Heart right ventricle (tissue), 16 donors: ENCODE data around the gene PPP1R14C. TPM values are rescaled to one million over a fixed set of nuclear protein-coding genes. Genes with fewer than 3 reads are reported as not detected.

Experiments
- ATAC-seq, 8 donors: fragments of 200-7000 bp; cut with Tn5 transposase; one replicate each; pipeline ENCODE4 v1.9.1; 2020; ENCODE audit warnings: mild to moderate bottlenecking in 8 of 8, moderate library complexity in 8 of 8, moderate number of reproducible peaks in 1 of 8
- DNase-seq, 2 donors: peaks; one replicate each; pipeline ENCODE4 v3.0.0-alpha.2; 2020
- H3K27ac ChIP-seq, 10 donors: fragments of 200-600 bp; sonication (generic) in 2 of 10; one replicate each; pipeline versions ENCODE4 v1.5.0 to v1.8.0; 2020 to 2022; ENCODE audit warnings: mild to moderate bottlenecking in 3 of 10
- H3K27me3 ChIP-seq, 7 donors: fragments of 200-600 bp; one replicate each; pipeline ENCODE4 v1.8.0; 2021 to 2022; ENCODE audit warnings: mild to moderate bottlenecking in 2 of 7
- H3K36me3 ChIP-seq, 9 donors: fragments of 200-600 bp; sonication (generic) in 1 of 9; one replicate each; pipeline versions ENCODE4 v1.5.0 to v1.8.0; 2020 to 2022; ENCODE audit warnings: mild to moderate bottlenecking in 2 of 9
- H3K4me1 ChIP-seq, 9 donors: fragments of 200-600 bp; sonication (generic) in 1 of 9; one replicate each; pipeline versions ENCODE4 v1.5.0 to v1.8.0; 2020 to 2022; ENCODE audit warnings: mild to moderate bottlenecking in 4 of 9
- H3K4me3 ChIP-seq, 10 donors: fragments of 200-600 bp; sonication (generic) in 2 of 10; one replicate each; pipeline versions ENCODE4 v1.5.0 to v1.8.0; 2020 to 2022; ENCODE audit warnings: mild to moderate bottlenecking in 7 of 10, moderate library complexity in 2 of 10
- H3K9me3 ChIP-seq, 11 donors: fragments of 200-600 bp in 10 of 11; sonication (generic) in 2 of 11; one replicate each; pipeline versions ENCODE4 v1.5.0 to v1.8.0; 2013 to 2022; ENCODE audit warnings: mild to moderate bottlenecking in 2 of 11, control low read depth in 1 of 11, moderate library complexity in 1 of 11
- CTCF ChIP-seq, 9 donors: fragments of 200-600 bp; sonication (generic) in 2 of 9; IDR thresholded peaks; one replicate each; pipeline versions ENCODE4 v1.5.0 to v1.8.0; 2021 to 2022; ENCODE audit warnings: antibody characterized with exemption in 9 of 9, mild to moderate bottlenecking in 5 of 9, moderate library complexity in 1 of 9
- WGBS, 2 donors: extraction: QIAGEN DNeasy Blood & Tissue Kit; methylation state at CpG; one replicate each; pipeline ENCODE4 v1.1.7; 2013; ENCODE audit warnings: inconsistent platforms in 1 of 2; 5-methylcytosine and 5-hydroxymethylcytosine counted together
- intact Hi-C, 10 donors: fragments of 100-400 bp; cut with DNase I; formaldehyde crosslinking; loops; one replicate each; pipeline versions ENCODE4 v1.11.1 to v1.14.2; 2022
- polyA plus RNA-seq, 2 donors: library from polyadenylated mRNA; stranded (reverse); fragments of 200-250 nt; gene quantifications; one replicate each; pipeline ENCODE4 v1.2.3, GENCODE V29; 2013
- total RNA-seq, 10 donors: library from RNA; stranded (reverse); fragmentation: NEBNext Ultra II Directional in 3 of 10; extraction: Animal tissue kit (Norgen Biotek cat#: 25700) in 3 of 10; gene quantifications; one replicate each; pipeline versions ENCODE4 v1.2.1 to v1.2.4, GENCODE V29; 2021 to 2023
- donor health status: Arrhythmogenic right ventricular cardiomyopathy.
- donor health status: ischemic (EF 13 %, LVEDD 7.1; RV severe dilation, severe dysfunction).
- donor health status: healthy with polysubstance abuse.
- donor health status: DM: no; HTN: yes; CAD: no.
- donor health status: DM: no; HTN: no; CAD: no.
- donor health status: ischemic (EF 25% LVEDD 6.9; RV normal size, moderate dysfunction).
- donor health status: ischemic (EF 25% LVEDD 5.7; RV mildly dilated, moderate dysfunction).
- donor health status: healthy.
- donor health status: DM: yes; HTN: yes; CAD: no.
- donor health status: Ischemic cardiomyopathy.
- donor health status: ischemic (EF 35%, LVEDD 5.7; RV mildly dilated, moderate dysfunction).
- donor health status: nonischemic (EF 11% LVEDD 7.7; RV severe dilation, severe dysfunction).
- donor health status: DM: yes; HTN: yes; CAD: no.
- donor health status: PGD.
- donor health status: ischemic (EF 29% LVEDD 5.4; RV normal size, mild dysfunction).
- donor health status: nonischemic (EF 23%, LVEDD 6.1; RV moderate dilation, normal function).

The PPP1R14C gene
- total and polyA plus RNA-seq, 12 donors = 22.6 to 145 (median 92.1) TPM

- H3K4me1 ChIP-seq = peaks cover 0 to 60% (median 29%) of the 10 kb centered on the region in 9 donors
Observed at GRCh38 chr6:150145830-150146229, 3.0 kb downstream of the PPP1R14C start.

GRCh38 chr6:150146436-150146835 is 3.6 kb downstream of the PPP1R14C start:
- H3K36me3 ChIP-seq = no peaks in the 10 kb centered on the region
- DNase-seq (no peak), ATAC-seq (no peak)
- H3K9me3 ChIP-seq = no peaks in the 10 kb centered on the region
- H3K4me1 ChIP-seq = peaks cover 3 to 64% (median 29%) of the 10 kb centered on the region in 9 donors
- 86 to 89% methylated on average over 3 of the region's 3 CpGs for WGBS, 2 donors
- intact Hi-C loops = loop anchor here in 5 of 10 donors (5.0 to 10.0 kb wide), 4 partner anchors 88 to 178 kb away; no protein-coding TSS in a partner anchor
- no peak overlapping the region for H3K4me3 ChIP-seq
- peaks cover 0 to 87% (median 73%) of the 10 kb centered on the region in 7 donors for H3K27me3 ChIP-seq
- no peak for TF ChIP-seq CTCF (IDR thresholded peaks at IDR 0.05)
- peak overlapping the region in 5 of 10 donors; percentile 36 to 83 (median 79) for H3K27ac ChIP-seq

More at GRCh38 chr6:150145830-150146229, 3.0 kb downstream of the PPP1R14C start:
- no peak for DNase-seq
- Histone ChIP-seq H3K27me3 (peaks cover 0 to 87% (median 69%) of the 10 kb centered on the region in 7 donors), H3K4me3 (peak overlapping the region in 6 of 10 donors; percentile 52 to 71 (median 64)), H3K27ac (peak overlapping the region in 9 of 10 donors; percentile 5 to 83 (median 67)), H3K36me3 (no peaks in the 10 kb centered on the region), H3K9me3 (no peaks in the 10 kb centered on the region)
- intact Hi-C loops = loop anchor here in 5 of 10 donors (2.0 to 10.0 kb wide), 5 partner anchors 31 to 179 kb away; no protein-coding TSS in a partner anchor
- no peak for ATAC-seq
- peak in 1 of 9 donors; percentile 2 for TF ChIP-seq CTCF (IDR thresholded peaks at IDR 0.05)

GRCh38 chr6:150149146-150149545 is 6.3 kb downstream of the PPP1R14C start:
- peaks cover 4 to 74% (median 22%) of the 10 kb centered on the region in 9 donors for H3K4me1 ChIP-seq
- H3K27ac ChIP-seq = no peak overlapping the region
- peaks cover 0 to 64% (median 47%) of the 10 kb centered on the region in 7 donors for H3K27me3 ChIP-seq
- no peaks in the 10 kb centered on the region for H3K9me3 ChIP-seq
- no peak for ATAC-seq
- WGBS, 2 donors = 66 to 79% methylated on average over 6 of the region's 6 CpGs
- no peak for DNase-seq
- intact Hi-C loops = loop anchor here in 5 of 10 donors (5.0 to 10.0 kb wide), 4 partner anchors 86 to 176 kb away; no protein-coding TSS in a partner anchor
- H3K36me3 ChIP-seq = no peaks in the 10 kb centered on the region
- H3K4me3 ChIP-seq = no peak overlapping the region
- no peak for TF ChIP-seq CTCF (IDR thresholded peaks at IDR 0.05)

- no peaks in the 10 kb centered on the region for H3K36me3 ChIP-seq
- DNase-seq = no peak
- H3K9me3 ChIP-seq = no peaks in the 10 kb centered on the region
- peak overlapping the region in 1 of 10 donors; percentile 2 for H3K27ac ChIP-seq
- peak in 1 of 8 donors; percentile 24 for ATAC-seq
- TF ChIP-seq CTCF (IDR thresholded peaks at IDR 0.05) = no peak
- 49 to 68% methylated on average over 2 of the region's 2 CpGs for WGBS, 2 donors
- intact Hi-C loops = no loop called here
- H3K27me3 ChIP-seq = peaks cover 0 to 60% (median 40%) of the 10 kb centered on the region in 7 donors
- H3K4me3 ChIP-seq = peak overlapping the region in 1 of 10 donors; percentile 22
- H3K4me1 ChIP-seq = peaks cover 4 to 78% (median 28%) of the 10 kb centered on the region in 9 donors
Observed at GRCh38 chr6:150150458-150150820, 7.6 kb downstream of the PPP1R14C start.
